ENCODE measurements around the gene PIEZO2. TPM values are rescaled to one million over a fixed set of nuclear protein-coding genes. Genes with fewer than 3 reads are reported as not detected.

Gene PIEZO2
- total RNA-seq, 4 donors from 2014 or later: 0.18 to 3.0 (median 0.21) TPM

DNA sequence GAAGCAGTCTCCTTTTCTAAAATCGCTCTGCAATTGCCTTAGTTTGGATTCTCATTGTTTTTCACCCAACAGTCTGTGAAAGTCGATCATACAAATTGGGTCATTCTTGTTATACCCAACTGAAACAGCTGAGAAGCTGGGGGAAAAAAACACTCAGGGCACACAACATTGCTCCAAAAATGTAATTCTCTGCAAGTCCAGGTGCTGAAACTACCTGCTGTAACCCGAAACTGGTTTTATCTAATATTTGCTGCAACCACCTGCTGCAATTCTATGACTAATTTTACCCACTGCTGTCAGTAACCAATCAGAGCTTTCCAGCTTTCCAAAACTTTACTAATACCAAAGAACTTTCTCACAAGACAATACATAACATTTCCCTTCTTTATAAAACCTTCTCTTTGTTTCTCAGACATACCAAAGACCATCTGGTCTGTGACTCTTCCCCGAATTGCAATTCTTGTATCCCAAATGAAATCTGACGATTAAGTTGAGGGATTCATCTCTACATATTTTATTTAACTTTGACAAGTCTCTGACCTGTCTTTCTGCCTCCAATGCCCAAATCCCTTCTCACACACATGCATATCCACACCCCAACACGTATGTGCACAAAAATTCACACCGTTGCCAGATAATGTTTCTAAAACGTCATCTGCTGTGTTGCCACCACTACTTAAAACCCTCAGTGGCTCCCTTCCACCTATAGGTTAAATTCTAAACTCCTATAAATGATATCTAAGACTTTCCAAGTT, 198.3 kb downstream of the PIEZO2 start:
- ATAC-seq (no peak), DNase-seq (no peak)
- peaks cover 0 to 4% (median 0%) of the 10 kb centered on the region in 3 donors for H3K9me3 ChIP-seq
- no peaks in the 10 kb centered on the region for H3K27me3 ChIP-seq
- TF ChIP-seq POLR2A (IDR thresholded peaks at IDR 0.05): no peak
- TF ChIP-seq, protein P1, sequence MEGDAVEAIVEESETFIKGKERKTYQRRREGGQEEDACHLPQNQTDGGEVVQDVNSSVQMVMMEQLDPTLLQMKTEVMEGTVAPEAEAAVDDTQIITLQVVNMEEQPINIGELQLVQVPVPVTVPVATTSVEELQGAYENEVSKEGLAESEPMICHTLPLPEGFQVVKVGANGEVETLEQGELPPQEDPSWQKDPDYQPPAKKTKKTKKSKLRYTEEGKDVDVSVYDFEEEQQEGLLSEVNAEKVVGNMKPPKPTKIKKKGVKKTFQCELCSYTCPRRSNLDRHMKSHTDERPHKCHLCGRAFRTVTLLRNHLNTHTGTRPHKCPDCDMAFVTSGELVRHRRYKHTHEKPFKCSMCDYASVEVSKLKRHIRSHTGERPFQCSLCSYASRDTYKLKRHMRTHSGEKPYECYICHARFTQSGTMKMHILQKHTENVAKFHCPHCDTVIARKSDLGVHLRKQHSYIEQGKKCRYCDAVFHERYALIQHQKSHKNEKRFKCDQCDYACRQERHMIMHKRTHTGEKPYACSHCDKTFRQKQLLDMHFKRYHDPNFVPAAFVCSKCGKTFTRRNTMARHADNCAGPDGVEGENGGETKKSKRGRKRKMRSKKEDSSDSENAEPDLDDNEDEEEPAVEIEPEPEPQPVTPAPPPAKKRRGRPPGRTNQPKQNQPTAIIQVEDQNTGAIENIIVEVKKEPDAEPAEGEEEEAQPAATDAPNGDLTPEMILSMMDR (IDR thresholded peaks at IDR 0.05 in 4 of 5, conservative IDR thresholded peaks at IDR 0.05 in 1 of 5): no peak
- H3K36me3 ChIP-seq: no peaks in the 10 kb centered on the region
- intact Hi-C loops (cut with DNase I; ENCODE audit: low total_unique reads) (no loop called here), in situ Hi-C loops (cut with MboI; ENCODE audit: low sequenced_read_pairs in 4 of 4) (no loop called here)
- no peaks in the 10 kb centered on the region for H3K4me1 ChIP-seq
- no peak overlapping the region for H3K4me3 ChIP-seq
- no peak overlapping the region for H3K27ac ChIP-seq

DNA sequence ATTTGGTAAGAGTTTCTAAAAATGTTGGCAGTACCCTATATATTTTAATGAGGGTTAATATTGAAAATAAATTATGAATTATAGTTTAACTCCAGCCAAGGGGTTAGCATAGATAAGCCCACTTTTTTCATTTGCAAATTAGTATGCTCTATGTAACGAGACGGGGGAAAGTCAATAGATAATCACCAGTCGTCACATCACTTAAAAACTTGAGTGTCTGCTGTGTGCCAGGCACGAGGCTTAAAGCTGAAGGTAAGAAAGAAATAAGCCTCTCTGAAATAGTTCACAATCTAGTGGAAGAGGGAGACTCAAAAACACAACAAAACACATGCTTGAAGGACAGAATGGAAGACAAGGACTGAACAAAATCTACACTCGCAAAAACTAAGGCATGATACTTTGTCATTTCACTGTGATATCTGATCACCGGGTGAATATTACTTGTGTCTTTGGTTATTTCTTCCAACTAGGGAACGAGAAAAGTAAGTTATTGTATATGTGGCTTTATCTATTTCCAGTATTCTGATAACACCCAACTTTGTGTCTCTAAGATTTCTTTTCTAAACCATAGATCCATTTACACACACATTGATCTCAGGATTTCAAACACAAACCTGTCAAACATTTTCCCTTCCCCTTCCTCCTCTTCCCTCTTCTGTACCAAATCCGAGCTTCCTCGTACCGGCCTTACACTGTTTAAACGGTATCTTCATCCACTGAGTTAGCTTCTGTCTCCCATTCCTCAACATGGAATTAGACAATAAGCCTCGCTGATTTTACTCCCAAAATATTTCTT, 199.1 kb downstream of the PIEZO2 start:
- Histone ChIP-seq H3K27ac (no peak overlapping the region), H3K4me1 (no peaks in the 10 kb centered on the region), H3K4me3 (no peak overlapping the region), H3K9me3 (peaks cover 0 to 5% (median 0%) of the 10 kb centered on the region in 3 donors), H3K36me3 (no peaks in the 10 kb centered on the region), H3K27me3 (no peaks in the 10 kb centered on the region)
- intact Hi-C loops (cut with DNase I; ENCODE audit: low total_unique reads) (no loop called here), in situ Hi-C loops (cut with MboI; ENCODE audit: low sequenced_read_pairs in 4 of 4) (no loop called here)
- no peak for DNase-seq
- no peak for TF ChIP-seq POLR2A (IDR thresholded peaks at IDR 0.05)
- TF ChIP-seq, protein P1 (IDR thresholded peaks at IDR 0.05 in 4 of 5, conservative IDR thresholded peaks at IDR 0.05 in 1 of 5): no peak
- ATAC-seq: no peak

DNA sequence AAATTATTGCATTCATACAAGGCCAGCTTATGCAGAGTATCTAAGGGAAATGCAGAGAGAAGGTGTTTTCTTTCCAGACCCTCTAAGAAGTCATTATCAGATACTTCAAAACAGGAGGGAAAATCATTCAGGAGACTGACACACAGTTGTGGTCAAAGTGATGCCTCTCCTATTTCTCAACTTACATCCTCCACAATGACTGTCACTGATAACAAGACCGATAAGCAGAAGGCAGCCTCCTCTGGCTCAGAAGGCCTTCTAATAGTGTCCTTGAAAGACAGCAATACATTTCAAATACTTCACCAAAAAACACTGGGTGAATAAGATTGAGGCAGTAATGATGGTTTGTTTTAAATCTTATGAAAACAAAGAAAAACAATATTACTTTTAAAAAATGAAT, 199.7 kb downstream of the PIEZO2 start:
- no peaks in the 10 kb centered on the region for H3K4me1 ChIP-seq
- H3K36me3 ChIP-seq: no peaks in the 10 kb centered on the region
- in situ Hi-C loops (cut with MboI; ENCODE audit: low sequenced_read_pairs in 4 of 4): no loop called here
- H3K27ac ChIP-seq: no peak overlapping the region
- no peaks in the 10 kb centered on the region for H3K27me3 ChIP-seq
- H3K4me3 ChIP-seq: no peak overlapping the region
- TF ChIP-seq, protein P1 (IDR thresholded peaks at IDR 0.05 in 4 of 5, conservative IDR thresholded peaks at IDR 0.05 in 1 of 5): no peak
- no peak for TF ChIP-seq POLR2A (IDR thresholded peaks at IDR 0.05)
- H3K9me3 ChIP-seq: peaks cover 0 to 5% (median 2%) of the 10 kb centered on the region in 3 donors
- ATAC-seq (no peak), DNase-seq (no peak)
- intact Hi-C loops (cut with DNase I; ENCODE audit: low total_unique reads): no loop called here

DNA sequence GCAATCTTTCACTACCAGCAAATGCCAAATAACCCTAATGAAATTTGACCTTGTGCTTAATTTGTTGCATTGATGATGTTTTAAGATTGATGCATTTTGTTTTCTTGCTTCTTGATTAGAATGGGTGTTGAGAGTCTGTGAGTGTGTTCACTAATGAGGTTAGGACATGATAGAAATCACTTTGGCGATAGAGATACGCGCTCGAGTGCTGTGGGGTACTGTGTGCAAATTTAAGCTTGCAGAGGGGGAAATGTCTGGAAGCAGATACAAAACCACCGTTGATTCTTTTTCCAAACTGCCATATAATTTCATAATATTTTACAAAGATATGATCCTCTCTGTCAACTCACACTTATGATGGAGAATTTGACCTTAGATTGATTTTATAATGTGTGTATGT, 200.9 kb downstream of the PIEZO2 start:
- DNase-seq (no peak), ATAC-seq (no peak)
- in situ Hi-C loops (cut with MboI; ENCODE audit: low sequenced_read_pairs in 4 of 4): no loop called here
- H3K9me3 ChIP-seq: peaks cover 0 to 5% (median 4%) of the 10 kb centered on the region in 3 donors
- H3K27me3 ChIP-seq: no peaks in the 10 kb centered on the region
- H3K27ac ChIP-seq: no peak overlapping the region
- TF ChIP-seq, protein P1 (IDR thresholded peaks at IDR 0.05 in 4 of 5, conservative IDR thresholded peaks at IDR 0.05 in 1 of 5): no peak
- TF ChIP-seq POLR2A (IDR thresholded peaks at IDR 0.05): no peak
- H3K4me3 ChIP-seq: no peak overlapping the region
- intact Hi-C loops (cut with DNase I; ENCODE audit: low total_unique reads): no loop called here
- H3K4me1 ChIP-seq: no peaks in the 10 kb centered on the region
- no peaks in the 10 kb centered on the region for H3K36me3 ChIP-seq
